G401 (cell line): Measurements from ENCODE around the gene ADORA1. TPM values are rescaled to one million over a fixed set of nuclear protein-coding genes. Genes with fewer than 3 reads are reported as not detected.

Source experiments
- DNase-seq: peaks from one replicate; pipeline ENCODE4 v3.0.0-alpha.2; 2015; ENCODE audit warnings: low spot score
- in situ Hi-C: cut with HindIII; loops from 2 replicates; pipeline ENCODE4 v1.10.0; 2016; ENCODE audit warnings: low sequenced_read_pairs, mixed read lengths
- total RNA-seq: library from RNA; depleted of rRNA; stranded (reverse); fragments of >200 nt; shearing (Covaris generic); gene quantifications from 2 replicates; pipeline ENCODE4 v1.2.3, GENCODE V29; 2014

Gene ADORA1
- total RNA-seq, 1 experiment from 2014 or later: 13.2 TPM

DNA sequence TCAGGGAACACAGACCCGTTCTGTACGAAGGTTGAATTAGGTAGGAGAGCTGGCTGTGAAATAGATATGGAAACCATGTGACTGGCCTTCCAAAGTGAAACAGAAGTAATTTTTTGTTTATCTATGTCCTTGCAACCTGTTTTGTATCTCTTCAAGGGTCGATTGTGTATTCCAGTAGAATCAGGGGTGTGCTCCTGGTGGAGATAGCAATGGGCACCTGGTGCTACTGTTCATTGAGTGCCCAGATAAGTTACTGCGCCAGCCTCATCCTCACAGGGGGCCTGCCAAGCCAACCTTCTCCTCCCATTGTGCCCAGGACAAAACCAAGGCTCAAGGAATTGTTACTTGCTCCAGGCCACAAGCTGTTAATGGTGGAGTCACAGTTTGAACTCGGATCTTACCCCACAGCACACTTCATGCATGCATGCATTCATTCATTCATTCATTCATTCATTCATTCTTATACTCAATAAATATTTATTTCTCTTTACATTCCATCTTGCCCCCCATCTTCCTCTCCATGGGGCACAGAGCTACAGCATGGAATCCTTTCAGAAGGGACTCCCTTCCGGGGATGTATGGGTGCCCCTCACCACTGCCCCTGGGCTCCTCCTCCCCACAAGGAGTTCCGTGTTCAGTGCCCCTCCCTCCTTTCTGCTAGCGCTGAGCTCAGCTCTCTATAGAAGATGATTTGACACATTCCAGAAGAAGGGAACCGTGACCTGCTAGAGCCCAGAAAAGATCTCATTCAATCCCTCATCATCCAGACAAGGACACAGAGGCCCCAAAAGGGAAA lies 24.0 kb downstream of the ADORA1 start:
- in situ Hi-C loops: no loop called here
- DNase-seq: no peak

DNA sequence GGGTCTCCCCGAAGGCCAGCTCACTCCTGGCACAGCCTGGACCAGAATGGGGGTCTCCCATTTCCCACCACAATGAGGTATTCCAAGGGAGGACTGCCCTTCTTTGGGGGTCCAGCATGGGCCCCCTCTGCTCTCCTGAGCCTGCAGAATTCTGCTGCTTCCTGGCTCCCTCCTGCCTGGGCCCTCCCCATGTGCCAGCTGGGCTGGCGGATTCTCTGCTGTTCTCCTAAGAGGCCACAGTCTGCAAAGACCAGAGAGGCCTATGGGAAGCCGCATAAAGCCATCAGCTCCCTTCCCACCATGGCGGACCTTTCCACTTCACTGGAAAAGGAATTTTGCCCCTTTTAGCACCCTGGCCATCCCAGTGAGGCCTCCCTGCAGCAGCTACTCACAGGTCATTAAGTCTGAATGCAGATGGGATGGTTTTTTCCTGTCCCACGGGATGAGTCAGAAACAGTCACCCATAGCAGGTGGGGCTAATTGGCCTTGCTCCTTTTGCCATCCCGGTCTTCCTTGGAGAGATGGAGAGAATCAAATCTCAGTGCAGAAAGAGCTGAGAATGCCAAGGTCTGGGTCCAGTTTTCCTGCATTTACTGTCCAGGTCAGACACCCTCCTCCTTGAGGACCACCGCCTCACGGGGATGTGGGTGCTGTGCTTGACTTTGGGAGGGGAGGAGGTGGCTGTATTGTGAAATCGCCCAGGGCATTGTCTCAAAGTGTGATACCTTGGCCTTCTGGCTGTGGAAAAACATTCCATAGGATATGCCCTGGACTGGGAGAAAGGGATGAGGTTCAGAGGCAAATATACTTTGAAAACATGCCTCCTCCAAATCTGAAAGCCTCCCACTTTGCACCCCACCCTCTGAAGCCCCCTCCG lies 24.9 kb downstream of the ADORA1 start:
- in situ Hi-C loops: no loop called here
- no peak for DNase-seq

DNA sequence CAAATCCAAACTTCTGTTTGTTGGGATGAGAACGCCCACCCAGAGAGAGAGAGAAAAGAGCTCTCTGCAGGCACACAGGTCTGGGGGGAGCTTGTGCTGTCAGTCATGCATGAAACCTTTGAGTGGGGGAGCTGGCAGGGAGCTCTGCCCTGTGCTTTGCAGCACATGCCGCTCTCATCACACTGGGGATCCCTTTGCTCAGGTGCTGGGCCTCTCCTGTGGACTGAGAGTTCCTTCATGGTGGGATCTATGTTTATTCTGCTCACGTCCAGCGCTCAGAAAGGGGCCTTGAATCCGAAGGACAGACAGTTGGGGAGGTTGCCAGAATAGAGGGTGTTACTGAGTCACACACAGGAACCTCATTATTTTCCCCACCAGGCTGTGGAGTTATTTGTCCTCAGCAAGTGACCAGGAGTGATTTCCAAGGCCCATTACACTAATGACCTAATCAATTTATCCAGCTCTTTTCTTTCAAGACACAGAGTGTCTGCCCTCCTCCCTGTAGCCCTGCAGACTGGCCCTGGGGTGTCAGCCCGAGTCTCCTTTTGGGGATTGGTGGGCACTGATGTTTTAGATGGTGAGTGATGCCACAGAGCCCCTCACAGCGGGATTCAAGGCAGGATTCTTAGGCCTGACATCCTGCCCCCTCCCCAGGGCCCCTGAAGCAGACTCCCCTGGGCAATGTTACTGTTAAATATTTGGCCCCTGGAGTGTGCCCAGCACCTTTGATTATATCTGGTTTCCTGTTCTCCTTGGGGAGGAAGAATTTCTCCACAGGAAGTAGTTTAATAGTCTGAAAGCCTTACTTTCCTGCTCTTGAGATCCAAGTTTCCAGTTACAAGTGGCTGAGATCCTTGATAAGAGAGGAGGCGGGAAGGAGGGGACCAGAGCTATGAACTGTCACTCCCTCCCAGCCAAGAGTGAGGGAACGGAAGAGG lies 25.8 kb downstream of the ADORA1 start:
- in situ Hi-C loops: no loop called here
- no peak for DNase-seq

DNA sequence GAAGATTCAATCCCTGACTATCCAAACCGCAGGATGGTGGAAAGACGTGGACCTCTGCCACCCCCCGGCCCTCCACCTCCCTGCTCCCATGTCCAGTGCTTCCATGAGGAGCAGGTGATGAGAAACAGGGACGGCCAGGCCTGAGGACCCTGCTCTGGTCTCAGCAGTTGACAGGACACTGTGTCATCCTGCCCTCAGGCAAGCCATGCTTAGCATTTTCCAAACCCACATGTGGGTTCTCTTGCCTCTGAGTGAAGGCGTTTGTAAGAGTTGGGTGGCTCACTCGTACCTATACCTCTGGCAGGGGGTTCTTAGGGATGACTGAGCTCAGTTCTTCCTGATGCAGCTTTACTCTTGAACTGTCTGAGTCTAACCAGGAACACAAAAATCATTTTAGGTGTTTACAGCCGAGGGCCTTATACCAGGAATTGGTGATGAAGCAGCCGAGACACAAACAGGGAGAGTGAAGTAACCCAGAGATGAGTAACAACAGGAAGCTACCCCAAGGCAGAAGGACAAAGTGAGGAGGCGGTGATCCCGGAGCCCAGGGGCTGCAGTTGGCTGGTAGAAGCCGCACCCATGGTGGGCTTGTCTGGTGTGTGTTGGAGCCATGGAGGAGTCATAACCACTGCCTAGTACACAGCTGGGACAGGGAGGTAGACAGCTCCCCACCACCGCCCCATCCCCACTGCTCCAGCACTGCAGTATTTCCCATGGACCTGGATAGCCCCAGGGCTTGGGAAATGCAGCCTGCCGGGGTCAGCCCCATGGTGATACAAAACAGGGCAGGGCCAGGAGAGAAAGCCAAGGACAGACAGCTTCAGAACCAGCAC lies 26.7 kb downstream of the ADORA1 start:
- in situ Hi-C loops: no loop called here
- no peak for DNase-seq

DNA sequence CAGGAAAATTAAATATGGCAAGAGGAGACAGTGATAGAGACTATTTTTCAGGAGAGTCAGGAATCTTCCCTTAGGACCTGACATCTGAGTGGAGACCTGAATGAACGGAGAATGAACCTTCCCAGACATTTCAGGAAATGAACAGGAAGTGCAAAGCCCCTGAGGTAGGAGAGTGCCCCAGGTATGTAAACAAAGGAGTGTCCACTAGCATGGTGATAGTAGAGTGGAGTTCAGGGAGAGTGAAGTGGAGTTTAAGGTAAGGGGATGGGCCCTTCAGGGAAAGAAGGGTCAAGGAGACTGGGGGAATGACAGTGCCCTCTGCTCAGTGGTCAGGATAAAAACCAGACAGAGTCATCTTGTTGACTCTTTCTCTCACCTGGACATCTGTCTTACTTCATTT lies 28.8 kb downstream of the ADORA1 start:
- DNase-seq: no peak
- in situ Hi-C loops: no loop called here

DNA sequence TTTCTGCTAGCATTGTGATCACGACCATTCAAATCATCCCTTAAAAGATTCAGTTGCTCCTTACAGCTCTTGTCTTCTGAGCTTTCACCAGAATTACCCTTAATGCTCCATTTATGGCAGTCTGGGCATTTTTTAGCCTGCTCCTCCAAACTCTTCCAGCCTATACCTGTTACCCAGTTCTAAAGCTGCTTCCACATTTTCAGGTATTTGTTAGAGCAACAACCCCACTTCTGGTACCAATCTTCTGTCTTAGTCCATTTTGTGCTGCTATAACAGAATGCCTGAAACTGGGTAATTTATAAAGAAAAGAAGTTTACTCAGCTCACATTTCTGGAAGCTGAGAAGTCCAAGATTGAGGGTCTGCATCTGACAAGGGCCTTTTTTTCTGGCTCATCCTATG lies 30.9 kb downstream of the ADORA1 start:
- no peak for DNase-seq
- in situ Hi-C loops: no loop called here

DNA sequence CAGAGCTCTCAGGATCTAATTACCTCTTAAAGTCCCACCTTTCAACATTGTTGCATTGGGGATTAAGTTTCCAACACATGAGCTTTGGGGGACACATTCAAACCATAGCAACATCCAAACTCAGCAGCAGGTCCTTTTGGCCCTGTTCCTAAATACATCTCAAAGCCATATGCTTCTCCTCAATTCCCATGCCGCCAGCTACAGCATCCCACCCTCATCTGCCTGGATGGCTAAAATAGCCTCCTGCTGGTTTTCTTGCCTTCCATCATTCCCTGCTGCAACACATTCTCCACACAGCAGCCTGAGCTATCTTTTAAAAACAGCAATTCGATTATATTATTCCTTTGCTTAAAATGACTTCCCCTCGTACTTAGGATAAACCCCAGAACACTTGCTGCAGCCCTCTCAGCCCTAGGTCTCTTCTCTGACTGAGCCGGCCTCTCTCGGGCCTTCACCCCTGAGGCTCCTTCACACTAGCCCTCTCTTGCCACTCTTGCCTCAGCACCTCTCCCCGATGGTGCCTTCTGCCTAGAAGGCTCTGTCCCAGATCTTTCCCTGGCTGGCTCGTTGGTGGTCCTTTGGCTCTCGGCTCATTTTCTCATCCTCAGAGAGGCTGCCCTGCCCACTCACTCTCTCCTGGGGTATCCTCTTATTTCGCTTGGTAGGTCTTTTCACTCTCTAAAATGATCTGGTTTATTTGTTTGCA lies 31.6 kb downstream of the ADORA1 start:
- in situ Hi-C loops: no loop called here
- DNase-seq: no peak

DNA sequence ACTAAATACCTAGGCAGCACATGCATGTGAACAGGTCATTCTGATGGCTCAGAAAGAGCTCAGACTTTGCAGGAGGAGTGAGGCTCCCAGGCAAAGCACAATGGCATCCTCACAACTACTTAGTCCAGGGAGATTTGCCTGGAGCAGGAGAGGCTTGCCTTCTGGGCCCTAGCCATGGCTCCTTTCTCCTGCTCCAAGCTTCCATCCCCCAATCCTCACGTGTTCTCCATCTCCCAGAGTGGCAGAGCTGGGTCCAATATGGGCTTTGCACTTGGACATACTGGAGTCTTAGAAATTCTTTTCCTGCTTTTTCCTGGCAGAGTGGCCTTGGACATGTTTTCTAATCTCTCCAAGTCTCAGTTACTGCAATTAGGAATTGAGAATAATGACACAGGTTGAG lies 32.3 kb downstream of the ADORA1 start:
- in situ Hi-C loops: no loop called here
- DNase-seq: no peak

DNA sequence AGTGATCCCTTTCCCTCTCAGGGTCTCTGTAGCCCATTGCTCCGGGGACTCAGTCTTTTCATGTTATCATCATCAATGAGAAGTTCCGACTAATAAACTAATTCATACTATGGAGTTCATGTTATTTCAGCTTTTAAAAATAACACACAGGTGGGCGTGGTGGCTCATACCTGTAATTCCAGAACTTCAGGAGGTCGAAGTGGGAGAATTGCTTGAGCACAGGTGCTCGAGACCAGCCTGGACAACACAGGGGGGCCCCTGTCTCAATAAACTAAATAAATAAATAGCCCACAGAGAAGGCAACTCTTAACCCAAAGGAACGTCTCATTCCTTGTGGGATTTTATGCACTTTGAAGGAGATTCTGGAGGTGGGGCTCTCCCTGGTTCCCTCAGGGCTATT lies 33.6 kb downstream of the ADORA1 start:
- DNase-seq: no peak
- in situ Hi-C loops: no loop called here

DNA sequence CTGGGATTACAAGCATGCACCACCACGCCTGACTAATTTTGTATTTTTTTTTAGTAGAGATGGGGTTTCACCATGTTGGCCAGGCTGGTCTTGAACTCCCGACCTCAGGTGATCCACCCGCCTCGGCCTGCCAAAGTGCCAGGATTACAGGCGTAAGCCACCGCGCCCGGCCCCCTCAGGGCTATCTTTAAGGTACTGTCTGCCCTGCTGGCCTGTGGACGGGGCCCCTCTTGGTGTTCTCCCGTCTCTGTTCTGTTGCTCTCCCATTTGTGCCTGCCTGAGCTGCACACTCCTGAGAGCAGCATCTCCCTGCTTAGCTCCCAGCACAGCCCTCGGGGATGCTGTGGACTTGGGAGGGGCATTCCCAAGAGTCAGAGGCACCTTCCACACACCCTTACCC lies 34.2 kb downstream of the ADORA1 start:
- in situ Hi-C loops: no loop called here
- no peak for DNase-seq

DNA sequence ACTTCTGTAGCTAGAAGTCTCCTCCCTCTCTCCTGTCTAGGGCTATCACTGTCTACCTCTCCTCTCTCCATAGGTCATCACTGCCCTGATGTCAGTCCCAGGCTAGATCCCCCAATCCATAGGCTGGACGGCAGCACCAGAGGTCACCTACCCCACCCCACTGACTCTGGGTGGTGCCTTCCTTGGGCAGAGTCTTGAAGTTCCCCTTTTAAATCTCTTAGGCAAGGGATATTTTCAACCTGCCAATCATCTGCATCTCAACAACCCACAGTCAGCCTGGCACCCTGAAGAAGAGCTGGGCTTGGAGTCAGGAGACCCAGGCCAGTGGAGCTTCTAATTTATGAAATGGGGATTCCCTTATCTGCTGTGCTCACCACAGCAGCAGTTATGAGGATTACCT lies 34.9 kb downstream of the ADORA1 start:
- no peak for DNase-seq
- in situ Hi-C loops: no loop called here

DNA sequence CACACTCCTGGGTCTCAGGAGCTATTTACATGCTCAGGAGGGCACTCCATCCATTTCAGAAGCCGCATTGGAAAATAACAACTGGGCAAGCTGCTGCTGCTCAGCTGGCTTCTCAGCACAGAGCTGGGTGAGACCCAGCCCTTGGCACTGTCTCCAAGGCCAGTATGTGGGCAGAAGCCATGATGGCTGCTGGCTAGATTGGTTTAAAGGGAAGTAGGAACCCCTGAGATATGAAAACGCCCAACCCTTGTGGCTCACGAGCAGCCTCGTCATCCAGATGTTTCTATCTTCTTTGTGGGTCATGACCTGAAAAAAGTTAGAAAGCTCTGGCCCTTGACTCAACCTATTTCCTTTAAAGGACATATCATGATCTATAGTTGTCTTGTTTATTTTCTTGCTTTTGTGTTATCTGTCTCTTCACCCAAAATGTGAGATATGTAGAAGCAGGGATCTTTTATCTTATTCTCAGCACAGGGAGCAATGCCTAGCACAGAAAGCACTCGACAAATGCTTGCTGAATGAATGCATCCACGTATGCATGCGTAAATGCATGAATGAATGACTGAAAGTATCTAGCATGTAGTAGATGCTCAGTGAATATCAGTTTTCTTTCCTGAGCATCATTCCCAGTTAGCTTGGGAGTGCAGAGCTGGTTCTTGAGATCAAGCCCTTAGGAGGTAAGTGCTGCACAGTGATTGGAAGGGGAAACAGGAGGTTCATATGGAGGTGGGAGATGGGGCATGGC lies 36.5 kb downstream of the ADORA1 start:
- no peak for DNase-seq
- in situ Hi-C loops: no loop called here

DNA sequence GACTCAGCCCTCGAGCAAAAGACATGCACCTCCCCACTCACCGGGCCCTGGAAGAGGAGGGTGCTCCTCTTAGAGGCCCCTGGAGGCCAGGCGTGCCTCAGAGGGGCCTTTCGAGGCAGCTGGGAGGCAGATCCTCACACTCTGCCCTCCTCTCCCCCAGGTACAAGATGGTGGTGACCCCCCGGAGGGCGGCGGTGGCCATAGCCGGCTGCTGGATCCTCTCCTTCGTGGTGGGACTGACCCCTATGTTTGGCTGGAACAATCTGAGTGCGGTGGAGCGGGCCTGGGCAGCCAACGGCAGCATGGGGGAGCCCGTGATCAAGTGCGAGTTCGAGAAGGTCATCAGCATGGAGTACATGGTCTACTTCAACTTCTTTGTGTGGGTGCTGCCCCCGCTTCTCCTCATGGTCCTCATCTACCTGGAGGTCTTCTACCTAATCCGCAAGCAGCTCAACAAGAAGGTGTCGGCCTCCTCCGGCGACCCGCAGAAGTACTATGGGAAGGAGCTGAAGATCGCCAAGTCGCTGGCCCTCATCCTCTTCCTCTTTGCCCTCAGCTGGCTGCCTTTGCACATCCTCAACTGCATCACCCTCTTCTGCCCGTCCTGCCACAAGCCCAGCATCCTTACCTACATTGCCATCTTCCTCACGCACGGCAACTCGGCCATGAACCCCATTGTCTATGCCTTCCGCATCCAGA lies 37.7 kb downstream of the ADORA1 start:
- DNase-seq: no peak
- in situ Hi-C loops: no loop called here

DNA sequence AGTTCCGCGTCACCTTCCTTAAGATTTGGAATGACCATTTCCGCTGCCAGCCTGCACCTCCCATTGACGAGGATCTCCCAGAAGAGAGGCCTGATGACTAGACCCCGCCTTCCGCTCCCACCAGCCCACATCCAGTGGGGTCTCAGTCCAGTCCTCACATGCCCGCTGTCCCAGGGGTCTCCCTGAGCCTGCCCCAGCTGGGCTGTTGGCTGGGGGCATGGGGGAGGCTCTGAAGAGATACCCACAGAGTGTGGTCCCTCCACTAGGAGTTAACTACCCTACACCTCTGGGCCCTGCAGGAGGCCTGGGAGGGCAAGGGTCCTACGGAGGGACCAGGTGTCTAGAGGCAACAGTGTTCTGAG lies 38.3 kb downstream of the ADORA1 start:
- in situ Hi-C loops: no loop called here
- no peak for DNase-seq

DNA sequence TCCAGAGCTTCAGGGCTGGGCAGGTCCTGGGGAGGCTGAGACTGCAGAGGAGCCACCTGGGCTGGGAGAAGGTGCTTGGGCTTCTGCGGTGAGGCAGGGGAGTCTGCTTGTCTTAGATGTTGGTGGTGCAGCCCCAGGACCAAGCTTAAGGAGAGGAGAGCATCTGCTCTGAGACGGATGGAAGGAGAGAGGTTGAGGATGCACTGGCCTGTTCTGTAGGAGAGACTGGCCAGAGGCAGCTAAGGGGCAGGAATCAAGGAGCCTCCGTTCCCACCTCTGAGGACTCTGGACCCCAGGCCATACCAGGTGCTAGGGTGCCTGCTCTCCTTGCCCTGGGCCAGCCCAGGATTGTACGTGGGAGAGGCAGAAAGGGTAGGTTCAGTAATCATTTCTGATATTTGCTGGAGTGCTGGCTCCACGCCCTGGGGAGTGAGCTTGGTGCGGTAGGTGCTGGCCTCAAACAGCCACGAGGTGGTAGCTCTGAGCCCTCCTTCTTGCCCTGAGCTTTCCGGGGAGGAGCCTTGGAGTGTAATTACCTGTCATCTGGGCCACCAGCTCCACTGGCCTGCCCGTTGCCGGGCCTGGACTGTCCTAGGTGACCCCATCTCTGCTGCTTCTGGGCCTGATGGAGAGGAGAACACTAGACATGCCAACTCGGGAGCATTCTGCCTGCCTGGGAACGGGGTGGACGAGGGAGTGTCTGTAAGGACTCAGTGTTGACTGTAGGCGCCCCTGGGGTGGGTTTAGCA lies 38.8 kb downstream of the ADORA1 start:
- in situ Hi-C loops: no loop called here
- DNase-seq: peak; percentile 74
